NT2/D1 (cell line): ENCODE data around the gene UBTD2.

Experiments used
- DNase-seq: peaks from one replicate; pipeline ENCODE4 v3.0.0-alpha.2; 2011; ENCODE audit warnings: low read depth, low spot score
- H3K27me3 ChIP-seq: 2 replicates; pipeline ENCODE4 v1.6.0; 2011; ENCODE audit warnings: mild to moderate bottlenecking; ENCODE audit not compliant: insufficient read length, insufficient read depth
- H3K36me3 ChIP-seq: 2 replicates; pipeline ENCODE4 v1.6.1; 2011; ENCODE audit warnings: mild to moderate bottlenecking, low read length, mixed read lengths; ENCODE audit not compliant: insufficient read depth, insufficient read length
- H3K4me1 ChIP-seq: 2 replicates; pipeline ENCODE4 v1.5.1; 2011; ENCODE audit not compliant: insufficient read depth, insufficient read length
- H3K4me3 ChIP-seq: 2 replicates; pipeline ENCODE4 v1.5.1; 2011; ENCODE audit warnings: low read depth; ENCODE audit not compliant: insufficient read length
- H3K9ac ChIP-seq: 2 replicates; pipeline ENCODE4 v1.6.0; 2011; ENCODE audit warnings: low read depth; ENCODE audit not compliant: insufficient read length
- H3K9me3 ChIP-seq: 2 replicates; pipeline ENCODE4 v1.5.1; 2011; ENCODE audit warnings: mild to moderate bottlenecking, low read length; ENCODE audit not compliant: insufficient read depth
- SUZ12 ChIP-seq: IDR thresholded peaks from 2 replicates; pipeline ENCODE4 v1.6.1; 2011; ENCODE audit not compliant: insufficient read length, insufficient read depth; ENCODE audit errors: extremely low read depth
- YY1 ChIP-seq: IDR thresholded peaks from 2 replicates; pipeline ENCODE4 v1.6.1; 2011; ENCODE audit not compliant: insufficient read length, insufficient read depth
- ZNF274 ChIP-seq: IDR thresholded peaks from 2 replicates; pipeline ENCODE4 v1.6.1; 2011; ENCODE audit warnings: mild to moderate bottlenecking, low read depth, low read length

The UBTD2 gene

DNA sequence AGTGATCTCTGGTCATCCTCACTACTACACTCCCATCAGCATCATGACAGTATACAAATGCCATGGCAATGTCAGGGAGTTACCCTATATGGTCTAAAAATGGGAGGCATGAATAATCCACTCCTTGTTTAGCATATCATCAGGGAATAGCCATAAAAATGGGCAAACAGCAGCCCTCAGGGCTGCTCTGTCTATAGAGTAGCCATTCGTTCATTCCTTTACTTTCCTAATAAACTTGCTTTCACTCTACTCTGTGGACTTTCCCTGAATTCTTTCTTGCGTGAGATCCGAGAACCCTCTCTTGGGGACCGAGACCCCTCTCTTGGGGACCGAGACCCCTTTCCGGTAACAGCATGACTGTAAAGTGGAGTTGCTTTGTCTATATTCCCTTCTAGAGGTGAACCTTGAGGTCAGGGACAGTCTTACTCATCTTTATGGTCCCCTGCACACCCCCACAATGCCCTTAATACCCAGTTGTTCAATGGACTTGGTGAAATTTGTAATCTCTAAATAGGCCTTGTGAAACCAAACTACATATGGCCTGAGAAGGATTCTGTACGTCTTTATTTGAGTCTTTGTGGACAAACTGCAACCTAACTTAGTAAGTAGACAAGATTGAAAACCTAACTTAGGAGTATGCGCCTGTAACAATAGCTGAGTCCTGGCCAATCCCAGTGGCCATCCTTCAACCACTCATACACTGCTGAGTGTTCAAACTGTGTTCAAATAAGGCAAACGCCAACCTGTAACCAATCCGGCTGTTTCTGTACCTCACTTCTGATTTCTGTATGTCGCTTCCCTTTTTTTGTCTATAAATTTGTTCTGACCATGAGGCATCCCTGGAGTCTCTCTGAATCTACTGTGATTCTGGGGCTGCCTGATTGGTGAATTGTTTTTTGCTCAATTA is 32.3 kb upstream of the UBTD2 start:
- TF ChIP-seq SUZ12, result no peak
- TF ChIP-seq YY1, result no peak
- no peak for TF ChIP-seq ZNF274
- Histone ChIP-seq H3K4me1 (no peaks in the 10 kb centered on the region), H3K9ac (no peak overlapping the region), H3K9me3 (no peaks in the 10 kb centered on the region), H3K27me3 (no peaks in the 10 kb centered on the region), H3K36me3 (no peaks in the 10 kb centered on the region), H3K4me3 (no peak overlapping the region)
- DNase-seq, result no peak

DNA sequence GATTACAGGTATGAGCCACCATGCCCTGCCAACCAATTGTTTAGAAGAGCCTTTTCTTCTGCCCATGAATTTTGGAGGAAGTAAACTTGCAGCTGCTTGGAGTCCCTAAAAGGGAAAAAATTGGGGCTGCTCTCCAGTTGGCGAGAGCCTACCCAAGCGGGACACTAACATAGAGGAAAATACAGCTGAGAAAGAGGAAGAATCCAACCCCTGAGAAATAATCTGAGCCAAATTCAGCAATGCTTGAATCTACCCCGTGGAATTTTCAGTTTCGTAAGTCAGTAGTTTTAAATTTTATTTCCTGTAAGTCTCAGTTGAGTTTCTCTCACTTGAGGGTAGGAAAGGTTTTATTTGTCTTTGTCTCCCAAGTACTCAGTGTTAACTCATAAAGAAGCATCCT is 30.4 kb upstream of the UBTD2 start:
- no peaks in the 10 kb centered on the region for H3K4me1 ChIP-seq
- TF ChIP-seq SUZ12, result no peak
- no peak for TF ChIP-seq ZNF274
- no peak for TF ChIP-seq YY1
- H3K27me3 ChIP-seq, result no peaks in the 10 kb centered on the region
- no peaks in the 10 kb centered on the region for H3K36me3 ChIP-seq
- H3K9ac ChIP-seq, result no peak overlapping the region
- H3K4me3 ChIP-seq, result no peak overlapping the region
- no peaks in the 10 kb centered on the region for H3K9me3 ChIP-seq
- DNase-seq, result no peak

DNA sequence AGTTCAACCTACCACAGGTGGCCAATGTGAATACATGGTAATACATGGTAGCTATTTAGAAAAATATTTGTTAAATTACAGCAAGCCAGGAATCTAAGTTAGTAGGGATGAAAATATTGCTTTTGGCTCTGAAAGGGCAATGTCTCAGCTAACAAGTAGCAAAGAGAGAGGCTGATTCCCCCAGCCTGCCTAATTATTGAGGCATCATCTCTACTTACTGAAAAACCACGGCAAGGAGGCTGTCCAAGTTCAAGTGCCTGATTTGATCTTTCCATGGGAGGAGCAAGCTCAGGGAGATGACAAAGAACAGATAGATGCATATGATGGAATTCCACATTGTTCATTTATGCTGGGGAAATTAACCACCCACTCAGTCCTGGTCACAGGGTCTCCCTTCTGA is 28.7 kb upstream of the UBTD2 start:
- no peak overlapping the region for H3K4me3 ChIP-seq
- DNase-seq, result no peak
- no peak for TF ChIP-seq SUZ12
- TF ChIP-seq ZNF274, result no peak
- no peak for TF ChIP-seq YY1
- H3K4me1 ChIP-seq, result no peaks in the 10 kb centered on the region
- no peaks in the 10 kb centered on the region for H3K36me3 ChIP-seq
- H3K9me3 ChIP-seq, result no peaks in the 10 kb centered on the region
- no peak overlapping the region for H3K9ac ChIP-seq
- no peaks in the 10 kb centered on the region for H3K27me3 ChIP-seq

DNA sequence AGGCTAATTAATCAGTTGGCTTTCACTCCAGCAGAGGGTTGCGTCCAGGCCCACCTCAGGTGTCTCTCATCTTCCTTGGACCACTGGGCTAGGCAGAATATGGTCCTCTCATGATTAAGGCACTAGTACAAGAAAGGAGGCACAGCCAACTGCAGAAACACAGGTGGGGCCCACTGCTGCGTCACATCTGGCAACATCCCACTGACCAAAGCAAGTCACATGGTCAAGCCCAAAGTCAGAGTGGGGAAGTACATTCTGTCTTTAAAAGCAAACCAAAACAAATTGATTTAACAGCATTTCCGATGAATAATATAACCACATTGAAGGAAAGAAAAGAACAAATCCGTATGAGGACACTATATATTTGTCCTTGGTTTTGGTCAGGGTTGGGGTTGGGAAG is 28.0 kb upstream of the UBTD2 start:
- Histone ChIP-seq H3K9me3 (no peaks in the 10 kb centered on the region), H3K4me3 (no peak overlapping the region), H3K27me3 (no peaks in the 10 kb centered on the region), H3K9ac (no peak overlapping the region), H3K36me3 (no peaks in the 10 kb centered on the region), H3K4me1 (no peaks in the 10 kb centered on the region)
- DNase-seq, result no peak
- no peak for TF ChIP-seq YY1
- no peak for TF ChIP-seq SUZ12
- no peak for TF ChIP-seq ZNF274

DNA sequence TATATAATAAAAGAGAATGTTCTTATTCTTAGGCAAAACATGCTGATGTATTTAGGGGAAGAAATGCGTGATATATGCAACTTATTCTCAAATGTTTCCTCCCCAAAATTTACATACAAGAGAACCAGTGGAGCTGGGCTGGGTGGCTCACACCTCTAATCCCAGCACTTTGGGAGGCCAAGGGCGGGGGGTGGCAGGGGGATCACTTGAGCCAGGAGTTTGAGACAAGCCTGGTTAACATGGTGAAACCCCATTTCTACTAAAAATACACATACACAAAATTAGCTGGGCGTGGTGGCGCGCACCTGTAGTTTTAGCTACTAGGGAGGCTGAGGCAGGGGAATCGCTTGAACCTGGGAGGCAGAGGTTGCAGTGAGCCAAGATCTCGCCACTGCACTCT is 27.5 kb upstream of the UBTD2 start:
- Histone ChIP-seq H3K9me3 (no peaks in the 10 kb centered on the region), H3K36me3 (no peaks in the 10 kb centered on the region), H3K9ac (no peak overlapping the region), H3K27me3 (no peaks in the 10 kb centered on the region), H3K4me1 (no peaks in the 10 kb centered on the region), H3K4me3 (no peak overlapping the region)
- TF ChIP-seq SUZ12 (no peak), ZNF274 (no peak), YY1 (no peak)
- DNase-seq, result no peak

DNA sequence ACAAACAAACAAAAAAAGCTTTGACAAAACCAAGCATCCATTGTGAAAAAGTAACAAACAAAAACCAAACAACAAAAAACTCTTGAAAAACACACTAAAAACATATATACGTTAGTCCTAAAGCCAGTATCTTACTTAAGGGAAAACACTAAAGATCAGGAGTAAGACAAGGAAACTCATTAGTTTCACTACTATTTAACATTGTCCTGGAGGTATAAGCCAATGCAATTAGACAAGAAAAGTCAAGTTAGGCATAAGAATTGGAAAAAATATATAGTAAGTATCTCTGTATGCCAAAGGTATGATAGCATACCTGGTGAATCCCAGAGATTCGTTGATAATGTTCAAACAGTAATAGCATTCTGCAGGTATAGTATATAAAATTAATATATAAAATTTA is 21.8 kb upstream of the UBTD2 start:
- Histone ChIP-seq H3K27me3 (no peaks in the 10 kb centered on the region), H3K36me3 (no peaks in the 10 kb centered on the region), H3K4me1 (no peaks in the 10 kb centered on the region), H3K9me3 (peaks cover 11% of the 10 kb centered on the region), H3K4me3 (no peak overlapping the region), H3K9ac (no peak overlapping the region)
- no peak for DNase-seq
- TF ChIP-seq ZNF274, result no peak
- no peak for TF ChIP-seq SUZ12
- TF ChIP-seq YY1, result no peak

DNA sequence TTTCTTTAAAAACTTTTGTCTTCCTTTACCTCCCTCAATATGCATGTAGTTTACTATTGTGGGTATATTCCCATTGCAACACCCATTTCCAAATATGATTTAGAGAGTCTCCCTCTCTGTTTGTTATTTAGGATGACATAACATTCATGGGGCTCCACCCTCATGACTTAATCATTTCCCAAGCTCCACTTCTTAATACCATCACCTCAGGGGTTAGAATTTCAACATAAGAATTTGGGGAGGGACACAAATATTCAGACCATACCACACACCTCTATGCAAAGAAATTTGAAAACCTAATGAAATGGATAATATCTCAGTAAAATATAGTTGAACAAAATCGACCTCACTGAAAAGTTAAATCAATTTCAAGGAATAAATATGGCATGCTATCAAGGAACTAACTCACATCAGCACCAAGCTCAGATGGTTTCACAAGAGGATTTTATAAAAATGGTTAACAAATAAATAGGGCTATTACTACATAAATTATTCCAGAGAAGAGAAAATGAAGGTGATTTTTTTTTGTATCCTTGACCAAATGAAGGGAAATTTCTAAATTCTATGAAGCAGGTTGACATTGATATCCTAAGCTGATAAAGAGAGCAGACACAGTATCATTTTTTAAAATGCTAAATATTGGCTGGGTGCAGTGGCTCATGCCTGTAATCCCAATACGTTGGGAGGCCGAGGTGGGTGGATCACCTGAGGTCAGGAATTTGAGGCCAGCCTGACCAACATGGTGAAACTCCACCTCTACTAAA is 20.2 kb upstream of the UBTD2 start:
- Histone ChIP-seq H3K4me3 (no peak overlapping the region), H3K4me1 (no peaks in the 10 kb centered on the region), H3K9ac (no peak overlapping the region), H3K27me3 (no peaks in the 10 kb centered on the region), H3K9me3 (peaks cover 11% of the 10 kb centered on the region), H3K36me3 (no peaks in the 10 kb centered on the region)
- TF ChIP-seq ZNF274 (no peak), YY1 (no peak), SUZ12 (no peak)
- no peak for DNase-seq

DNA sequence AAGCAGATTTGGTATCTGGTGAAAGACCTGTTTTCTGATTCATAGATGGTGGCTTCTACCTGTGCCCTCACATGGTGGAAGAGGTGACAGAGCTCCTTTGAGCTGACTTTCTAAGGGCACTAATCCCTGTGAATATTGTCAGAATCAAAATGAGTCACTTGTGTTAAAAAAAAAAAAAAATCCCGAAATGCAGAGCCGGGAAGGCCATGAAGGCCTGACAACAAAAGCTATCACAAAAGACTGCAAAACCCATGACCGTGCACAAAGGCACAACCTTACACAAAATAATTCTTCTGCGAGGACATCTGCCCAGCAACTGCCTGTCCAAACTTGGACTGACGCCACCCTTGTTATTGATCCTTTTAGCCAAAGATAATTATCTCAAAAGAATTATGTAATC is 19.6 kb upstream of the UBTD2 start:
- no peak overlapping the region for H3K4me3 ChIP-seq
- DNase-seq, result no peak
- H3K4me1 ChIP-seq, result no peaks in the 10 kb centered on the region

More for the DNA sequence above, 19.6 kb upstream of the UBTD2 start:
- Histone ChIP-seq H3K27me3 (no peaks in the 10 kb centered on the region), H3K36me3 (no peaks in the 10 kb centered on the region), H3K9me3 (peaks cover 11% of the 10 kb centered on the region), H3K9ac (no peak overlapping the region)
- TF ChIP-seq ZNF274 (no peak), SUZ12 (no peak)
